KMS-11 (cell line): ENCODE measurements around the gene PLEKHD1.
"Not testable (repeated sequence)": the region's sequence is repeated elsewhere in the genome, so short reads cannot be mapped to it uniquely, and the experiment has no call there.

Source experiments
- H2AFZ ChIP-seq: fragments of 200-600 bp; sonication (generic); 2 replicates; pipeline ENCODE4 v1.6.1; 2016; ENCODE audit warnings: antibody characterized with exemption, mixed run types, low read depth
- H3K27ac ChIP-seq: fragments of 200-600 bp; sonication (generic); 2 replicates; pipeline ENCODE4 v1.6.1; 2016; ENCODE audit warnings: mild to moderate bottlenecking, mixed run types
- H3K27me3 ChIP-seq: fragments of 200-600 bp; sonication (generic); 2 replicates; pipeline ENCODE4 v1.6.1; 2017; ENCODE audit warnings: mild to moderate bottlenecking, low read depth, mixed run types, moderate library complexity; ENCODE audit not compliant: insufficient read depth
- H3K36me3 ChIP-seq: fragments of 200-600 bp; sonication (generic); 2 replicates; pipeline ENCODE4 v1.6.1; 2017; ENCODE audit warnings: mild to moderate bottlenecking, mixed run types; ENCODE audit not compliant: insufficient read depth
- H3K4me1 ChIP-seq: fragments of 200-600 bp; sonication (generic); 2 replicates; pipeline ENCODE4 v1.6.1; 2016; ENCODE audit warnings: mild to moderate bottlenecking, low read depth, mixed run types; ENCODE audit not compliant: poor library complexity, severe bottlenecking
- H3K4me2 ChIP-seq: fragments of 200-600 bp; sonication (generic); 2 replicates; pipeline ENCODE4 v1.7.0; 2016; ENCODE audit warnings: mild to moderate bottlenecking, mixed run types
- H3K4me3 ChIP-seq: fragments of 200-600 bp; sonication (generic); IDR thresholded peaks from 2 replicates; pipeline ENCODE4 v1.6.1; 2017; ENCODE audit warnings: low read depth, low read length, mixed read lengths; ENCODE audit not compliant: insufficient read depth
- H3K79me2 ChIP-seq: fragments of 200-600 bp; sonication (generic); 2 replicates; pipeline ENCODE4 v1.6.1; 2016; ENCODE audit warnings: low read depth, mixed run types; ENCODE audit not compliant: insufficient read depth
- H3K9ac ChIP-seq: fragments of 200-600 bp; sonication (generic); 2 replicates; pipeline ENCODE4 v1.6.1; 2016; ENCODE audit warnings: mild to moderate bottlenecking, mixed run types
- H4K20me1 ChIP-seq: fragments of 200-600 bp; sonication (generic); 2 replicates; pipeline ENCODE4 v1.6.1; 2016; ENCODE audit warnings: mild to moderate bottlenecking, mixed run types; ENCODE audit not compliant: insufficient read depth
- TF ChIP-seq, protein P1 (sequence below): fragments of 200-600 bp; sonication (generic); conservative IDR thresholded peaks from 2 replicates; pipeline ENCODE4 v1.6.1; 2017; ENCODE audit warnings: low read depth, mild to moderate bottlenecking, antibody characterized with exemption, low read length, moderate library complexity, mixed read lengths

The PLEKHD1 gene

DNA sequence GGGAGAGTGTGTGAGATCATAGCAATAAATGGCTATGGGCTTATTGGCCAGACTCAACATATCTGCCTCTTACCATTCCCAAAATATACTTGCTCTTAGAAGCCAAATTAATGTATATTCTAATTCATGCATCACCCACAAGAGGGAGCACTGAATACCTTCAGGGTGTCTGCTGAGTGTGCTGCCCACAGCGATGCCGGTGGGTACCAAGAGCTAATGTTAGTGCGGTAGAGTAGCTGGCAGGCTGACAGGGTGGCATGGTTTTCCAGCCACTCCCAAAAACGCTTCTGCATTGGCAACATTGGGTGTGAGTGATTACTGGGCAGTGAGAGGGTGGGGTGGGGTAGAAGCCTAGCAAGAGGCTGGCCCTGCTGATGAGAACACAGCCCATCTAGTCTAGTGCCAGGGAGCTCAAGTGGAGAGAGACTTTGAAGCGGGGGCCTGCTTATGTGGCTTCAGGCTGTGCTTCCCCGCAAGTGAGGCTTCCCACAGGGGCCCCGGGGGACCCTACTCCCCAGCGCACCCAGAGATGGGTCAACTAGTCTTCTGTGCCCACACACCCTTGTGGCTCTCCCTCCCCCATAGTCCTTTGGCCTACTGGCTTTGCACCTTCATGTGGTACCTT is 9.2 kb upstream of the PLEKHD1 start:
- no peak overlapping the region for H3K9ac ChIP-seq
- no peak overlapping the region for H2AFZ ChIP-seq
- no peak overlapping the region for H3K4me3 ChIP-seq
- H3K4me2 ChIP-seq, result no peak overlapping the region
- H3K36me3 ChIP-seq, result no peaks in the 10 kb centered on the region
- no peaks in the 10 kb centered on the region for H3K4me1 ChIP-seq
- no peaks in the 10 kb centered on the region for H3K79me2 ChIP-seq
- TF ChIP-seq, protein P1, sequence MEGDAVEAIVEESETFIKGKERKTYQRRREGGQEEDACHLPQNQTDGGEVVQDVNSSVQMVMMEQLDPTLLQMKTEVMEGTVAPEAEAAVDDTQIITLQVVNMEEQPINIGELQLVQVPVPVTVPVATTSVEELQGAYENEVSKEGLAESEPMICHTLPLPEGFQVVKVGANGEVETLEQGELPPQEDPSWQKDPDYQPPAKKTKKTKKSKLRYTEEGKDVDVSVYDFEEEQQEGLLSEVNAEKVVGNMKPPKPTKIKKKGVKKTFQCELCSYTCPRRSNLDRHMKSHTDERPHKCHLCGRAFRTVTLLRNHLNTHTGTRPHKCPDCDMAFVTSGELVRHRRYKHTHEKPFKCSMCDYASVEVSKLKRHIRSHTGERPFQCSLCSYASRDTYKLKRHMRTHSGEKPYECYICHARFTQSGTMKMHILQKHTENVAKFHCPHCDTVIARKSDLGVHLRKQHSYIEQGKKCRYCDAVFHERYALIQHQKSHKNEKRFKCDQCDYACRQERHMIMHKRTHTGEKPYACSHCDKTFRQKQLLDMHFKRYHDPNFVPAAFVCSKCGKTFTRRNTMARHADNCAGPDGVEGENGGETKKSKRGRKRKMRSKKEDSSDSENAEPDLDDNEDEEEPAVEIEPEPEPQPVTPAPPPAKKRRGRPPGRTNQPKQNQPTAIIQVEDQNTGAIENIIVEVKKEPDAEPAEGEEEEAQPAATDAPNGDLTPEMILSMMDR, result peak; percentile 62
- no peaks in the 10 kb centered on the region for H3K27me3 ChIP-seq
- no peak overlapping the region for H3K27ac ChIP-seq
- H4K20me1 ChIP-seq, result no peaks in the 10 kb centered on the region

DNA sequence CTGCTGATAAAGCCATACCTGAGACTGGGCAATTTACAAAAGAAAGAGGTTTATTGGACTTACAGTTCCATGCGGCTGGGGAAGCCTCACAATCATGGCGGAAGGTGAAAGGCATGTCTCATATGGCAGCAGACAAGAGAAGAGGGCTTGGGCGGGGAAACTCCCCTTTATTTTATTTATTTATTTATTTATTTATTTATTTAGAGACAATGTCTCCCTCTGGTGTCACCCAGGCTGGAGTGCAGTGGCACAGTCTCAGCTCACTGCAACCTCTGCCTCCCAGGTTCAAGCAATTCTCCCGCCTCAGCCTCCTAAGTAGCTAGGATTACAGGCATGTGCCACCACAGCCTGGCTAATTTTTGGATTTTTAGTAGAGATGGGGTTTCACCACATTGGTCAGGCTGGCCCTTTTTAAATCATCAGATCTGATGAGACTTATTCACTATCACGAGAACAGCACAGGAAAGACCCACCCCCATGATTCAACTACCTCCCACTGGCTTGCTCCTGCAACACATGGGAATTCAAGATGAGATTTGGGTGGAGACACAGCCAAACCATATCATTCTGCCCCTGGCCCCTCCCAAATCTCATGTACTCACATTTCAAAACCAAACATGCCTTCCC is 7.6 kb upstream of the PLEKHD1 start:
- H2AFZ ChIP-seq, H3K79me2 ChIP-seq: not testable (repeated sequence)

DNA sequence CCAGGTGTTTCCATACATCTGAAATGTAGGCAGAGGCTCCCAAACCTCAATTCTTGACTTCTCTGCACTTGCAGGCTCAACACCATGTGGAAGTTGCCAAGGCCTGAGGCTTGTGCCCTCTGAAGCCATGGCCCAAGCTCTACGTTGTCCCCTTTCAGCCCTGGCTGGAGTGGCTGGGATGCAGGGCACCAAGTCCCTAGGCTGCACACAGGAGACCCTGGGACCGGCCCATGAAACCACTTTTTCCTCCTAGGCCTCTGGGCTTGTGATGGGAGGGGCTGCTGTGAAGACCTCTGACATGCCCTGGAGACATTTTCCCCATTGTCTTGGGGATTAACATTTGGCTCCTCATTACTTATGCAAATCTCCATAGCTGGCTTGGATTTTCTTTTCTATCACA is 6.5 kb upstream of the PLEKHD1 start:
- H3K27ac ChIP-seq, H4K20me1 ChIP-seq, H3K4me2 ChIP-seq, H3K9ac ChIP-seq, H3K27me3 ChIP-seq, H3K36me3 ChIP-seq, H3K79me2 ChIP-seq, H3K4me3 ChIP-seq, H2AFZ ChIP-seq: not testable (repeated sequence)
- H3K4me1 ChIP-seq, result peaks cover 17% of the 10 kb centered on the region

More for the DNA sequence above, 7.6 kb upstream of the PLEKHD1 start:
- H3K4me2 ChIP-seq, H3K36me3 ChIP-seq, H4K20me1 ChIP-seq, H3K4me1 ChIP-seq, H3K27ac ChIP-seq, H3K9ac ChIP-seq, H3K4me3 ChIP-seq, H3K27me3 ChIP-seq: not testable (repeated sequence)

DNA sequence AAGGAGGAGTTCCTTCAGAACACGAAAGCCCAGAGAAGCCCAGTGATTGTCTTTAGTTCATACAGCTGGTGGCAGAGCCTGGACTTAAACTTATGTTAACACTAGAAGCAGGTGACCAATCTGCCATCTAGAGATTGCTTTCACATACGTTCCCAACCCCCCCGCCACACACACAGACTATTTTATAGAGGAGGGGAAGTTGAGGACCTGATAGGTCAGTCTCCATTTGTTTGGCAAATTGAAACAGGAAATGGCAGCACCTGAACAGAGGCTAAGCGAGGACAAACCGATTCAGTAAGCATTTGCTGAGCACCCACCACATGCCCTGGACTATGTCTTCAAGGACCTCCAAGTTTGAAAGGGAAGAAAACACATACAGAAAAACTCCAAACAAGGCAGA is 4.8 kb upstream of the PLEKHD1 start:
- Histone ChIP-seq H3K4me2 (no peak overlapping the region), H3K4me1 (peaks cover 17% of the 10 kb centered on the region), H3K4me3 (no peak overlapping the region), H3K27me3 (no peaks in the 10 kb centered on the region), H2AFZ (no peak overlapping the region), H3K27ac (no peak overlapping the region), H3K9ac (no peak overlapping the region), H4K20me1 (no peaks in the 10 kb centered on the region), H3K36me3 (no peaks in the 10 kb centered on the region), H3K79me2 (no peaks in the 10 kb centered on the region)
- TF ChIP-seq, protein P1, result no peak

DNA sequence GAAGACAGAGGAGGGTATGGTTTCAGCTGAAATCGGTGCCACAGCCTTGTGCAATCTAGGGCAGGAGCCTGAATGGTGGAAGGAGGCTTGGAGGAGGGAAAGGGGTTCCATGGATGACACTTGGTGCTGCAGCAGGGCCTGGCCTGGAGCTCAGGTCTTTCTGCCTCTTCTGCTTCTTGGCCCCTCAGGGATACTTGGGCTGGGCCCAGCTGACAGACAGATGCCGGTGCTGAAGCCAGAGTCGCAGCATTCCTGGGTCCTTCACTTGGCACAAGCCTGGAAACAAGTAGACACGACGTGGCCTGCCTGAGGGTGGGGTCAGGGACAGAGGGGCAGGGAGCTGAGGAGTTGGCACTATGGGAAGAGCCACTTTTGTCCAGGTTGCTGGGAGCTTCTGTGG is 4.4 kb upstream of the PLEKHD1 start:
- no peak overlapping the region for H3K4me2 ChIP-seq
- H3K36me3 ChIP-seq, result no peaks in the 10 kb centered on the region

More for the DNA sequence above, 4.4 kb upstream of the PLEKHD1 start:
- Histone ChIP-seq H3K4me1 (peaks cover 17% of the 10 kb centered on the region), H3K9ac (no peak overlapping the region), H4K20me1 (no peaks in the 10 kb centered on the region), H3K27ac (no peak overlapping the region), H3K79me2 (no peaks in the 10 kb centered on the region), H3K4me3 (no peak overlapping the region), H2AFZ (no peak overlapping the region), H3K27me3 (no peaks in the 10 kb centered on the region)
- TF ChIP-seq, protein P1, result no peak
